ENCODE results near the gene MCFD2. TPM values are rescaled to one million over a fixed set of nuclear protein-coding genes. Genes with fewer than 3 reads are reported as not detected.

MCFD2 gene
- 10 to 100 TPM; 38.8 to 42.7 TPM for total RNA-seq

DNA sequence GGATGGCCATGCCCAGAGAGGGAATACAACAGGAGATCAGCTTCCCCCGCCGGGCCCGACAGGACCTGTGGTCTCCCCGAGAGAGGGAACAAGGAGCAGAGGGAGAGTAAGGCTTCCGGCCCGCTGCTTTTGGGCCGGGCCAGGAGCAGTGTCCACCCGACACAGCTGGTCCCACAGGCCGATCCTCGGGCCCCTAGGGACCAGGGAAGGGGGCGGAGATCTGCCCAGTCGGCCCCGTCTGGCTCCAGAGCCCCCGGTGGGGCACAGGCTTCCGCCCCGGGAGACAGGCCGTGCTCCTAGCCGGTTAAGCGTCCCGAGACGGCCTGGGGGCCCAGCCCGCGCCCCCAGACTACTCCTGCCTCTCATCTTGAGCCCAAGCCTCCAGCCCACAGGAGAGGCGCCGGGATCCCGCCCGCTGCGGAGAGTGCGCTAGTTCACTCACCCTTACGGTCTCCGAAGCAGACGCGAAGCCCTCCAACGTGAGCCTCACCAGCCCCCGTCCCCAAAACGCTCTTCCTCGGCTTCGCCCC is at the start of gene MCFD2:
Gene MCFD2 (minus strand): TSS at position 526 of the 530 bp plus-strand sequence. CDS start 6,635 bp downstream, outside the sequence.
- ChIA-PET CTCF (no interaction called here), POLR2A (interaction anchor here (0.5 kb wide), 1 partner anchor 288 kb away, joined by 4 read pairs; no protein-coding TSS in a partner anchor)

DNA sequence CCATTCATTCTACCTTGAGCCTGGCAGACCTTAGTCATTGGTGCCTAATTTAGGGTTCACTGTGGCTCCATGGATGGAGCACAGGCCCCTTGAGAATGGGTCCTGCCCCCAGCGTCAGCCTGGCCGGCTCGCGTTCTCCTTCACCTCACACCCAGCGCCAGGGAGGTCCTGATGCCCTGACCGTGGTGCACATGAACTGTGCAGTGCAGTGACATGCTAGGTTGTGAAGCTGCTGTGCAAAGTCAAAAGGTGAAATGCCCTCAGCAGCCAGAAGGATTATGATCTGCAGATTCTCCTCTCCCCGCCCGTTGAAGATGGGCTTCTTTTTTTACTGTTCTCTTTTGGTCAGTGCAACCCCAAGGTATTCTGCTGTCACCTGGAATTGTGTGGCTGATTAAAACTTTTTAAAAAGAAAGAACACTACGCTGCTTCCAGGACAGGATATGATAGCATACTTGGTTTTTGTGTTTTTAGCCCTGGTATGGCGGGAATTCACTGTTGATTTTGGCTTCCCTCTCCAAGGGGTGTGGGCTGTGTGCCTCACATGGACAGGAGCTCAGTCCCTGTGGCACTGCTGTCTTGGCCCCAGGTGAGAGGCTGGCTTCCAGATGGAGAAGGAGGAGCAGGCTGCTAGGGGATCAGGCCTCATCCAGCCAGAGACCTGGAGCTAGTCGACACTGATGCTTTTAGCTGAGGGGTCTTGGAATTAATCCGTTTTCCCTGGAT is 49.4 kb upstream of the MCFD2 start:
- CTCF ChIA-PET, result no interaction called here
- POLR2A ChIA-PET, result no interaction called here

DNA sequence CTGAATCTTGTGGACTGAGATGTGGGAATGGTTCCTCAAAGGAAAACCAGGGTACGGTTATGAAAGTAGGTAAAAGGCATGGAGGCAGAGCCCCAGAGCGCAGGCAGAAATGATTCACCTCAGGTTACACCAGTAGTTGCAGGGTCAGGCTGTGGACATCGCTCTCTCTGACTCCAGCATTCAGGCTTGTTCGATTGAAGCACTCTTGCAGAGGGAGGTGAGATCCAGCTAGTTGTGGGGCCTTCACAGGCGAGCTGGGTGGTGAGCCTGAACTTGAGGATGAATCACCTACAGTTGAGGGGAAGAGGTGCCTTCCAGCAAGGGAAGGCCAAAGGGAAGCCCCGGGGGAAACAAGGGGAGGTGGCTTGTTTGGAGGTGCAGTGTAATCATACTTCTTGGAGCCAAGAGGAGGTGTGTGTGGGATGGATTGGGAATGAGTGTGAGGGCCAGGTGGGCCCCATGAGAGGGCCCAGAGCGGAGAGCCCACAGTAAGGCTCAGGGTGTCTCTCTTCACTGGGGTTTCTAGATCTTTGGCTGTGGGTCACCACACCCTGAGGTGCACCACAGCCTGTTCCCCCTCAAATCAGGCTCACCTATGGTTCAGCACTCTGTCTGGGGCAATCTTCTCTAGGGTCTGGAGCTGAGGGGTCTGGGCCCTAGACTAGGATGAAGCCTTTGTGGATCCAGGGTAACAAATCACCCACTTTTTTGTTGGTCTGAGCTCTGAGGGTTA is 48.5 kb upstream of the MCFD2 start:
- CTCF ChIA-PET, result interaction anchor here (0.8 kb wide), 1 partner anchor 28 kb away, joined by 3 read pairs; no protein-coding TSS in a partner anchor
- POLR2A ChIA-PET, result no interaction called here

DNA sequence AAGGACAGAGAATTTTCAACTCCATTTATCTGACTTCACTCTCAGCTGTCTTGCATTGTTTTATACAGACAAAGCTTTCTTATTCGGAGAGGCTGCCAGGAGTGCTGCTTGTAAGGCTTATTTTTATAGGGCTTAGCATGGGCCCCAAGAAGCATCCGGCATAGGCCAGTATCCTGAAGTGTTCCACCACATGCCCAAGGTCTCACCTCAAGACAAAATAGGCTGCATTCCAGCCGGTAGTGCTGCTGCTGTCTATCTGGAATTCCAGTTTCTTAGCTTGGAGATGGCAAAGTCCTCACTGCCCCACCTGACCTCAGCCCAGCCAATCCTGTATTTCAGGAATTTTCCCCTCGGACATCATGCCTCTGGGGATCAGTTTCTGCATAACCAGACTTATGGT is 47.6 kb upstream of the MCFD2 start:
- ChIA-PET CTCF (interaction anchor here (0.8 kb wide), 1 partner anchor 27 kb away, joined by 3 read pairs; no protein-coding TSS in a partner anchor), POLR2A (interaction anchor here (0.8 kb wide), 1 partner anchor 47 kb away, joined by 3 read pairs; no protein-coding TSS in a partner anchor)

DNA sequence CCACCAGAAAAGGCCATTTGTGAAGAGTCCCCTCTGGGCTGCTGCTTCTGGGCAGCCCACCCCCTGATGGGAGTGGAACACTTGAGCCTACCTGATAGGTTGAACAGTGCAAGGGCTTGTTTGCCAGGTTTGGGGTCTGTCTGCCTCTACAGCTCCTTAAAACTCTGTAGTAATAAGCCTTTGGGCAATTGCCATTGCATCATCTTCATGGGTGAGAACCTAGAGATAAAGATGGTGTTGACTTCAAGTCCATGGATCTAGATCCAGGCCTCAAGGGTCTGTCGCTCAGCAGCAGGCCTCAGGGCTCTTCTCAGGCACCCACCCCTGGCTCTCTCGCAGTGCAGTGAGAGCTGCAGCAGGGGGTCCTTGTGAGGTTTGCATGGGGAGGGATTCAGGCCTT is 47.1 kb upstream of the MCFD2 start:
- ChIA-PET CTCF (no interaction called here), POLR2A (interaction anchor here (0.8 kb wide), 1 partner anchor 46 kb away, joined by 3 read pairs; no protein-coding TSS in a partner anchor)

DNA sequence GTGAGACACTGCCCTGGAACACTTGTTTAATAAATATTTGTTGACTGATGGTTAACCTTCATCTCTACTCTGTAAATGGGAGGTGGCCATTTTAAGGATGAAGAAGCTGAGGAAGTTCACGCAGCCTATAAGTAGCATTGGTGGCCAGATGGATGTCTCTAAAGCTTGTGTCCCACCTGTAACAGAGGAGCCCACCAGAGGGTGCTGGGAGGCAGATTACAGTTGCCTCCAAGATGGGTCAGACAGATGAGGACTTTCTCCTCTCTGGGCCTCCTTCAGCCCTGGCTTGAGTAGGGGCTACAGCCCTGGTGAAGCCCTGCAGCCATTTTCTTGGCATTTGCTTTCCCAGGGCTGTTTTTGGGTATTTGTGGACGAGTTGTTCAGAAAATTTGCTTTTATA is 45.0 kb upstream of the MCFD2 start:
- ChIA-PET CTCF (no interaction called here), POLR2A (no interaction called here)

DNA sequence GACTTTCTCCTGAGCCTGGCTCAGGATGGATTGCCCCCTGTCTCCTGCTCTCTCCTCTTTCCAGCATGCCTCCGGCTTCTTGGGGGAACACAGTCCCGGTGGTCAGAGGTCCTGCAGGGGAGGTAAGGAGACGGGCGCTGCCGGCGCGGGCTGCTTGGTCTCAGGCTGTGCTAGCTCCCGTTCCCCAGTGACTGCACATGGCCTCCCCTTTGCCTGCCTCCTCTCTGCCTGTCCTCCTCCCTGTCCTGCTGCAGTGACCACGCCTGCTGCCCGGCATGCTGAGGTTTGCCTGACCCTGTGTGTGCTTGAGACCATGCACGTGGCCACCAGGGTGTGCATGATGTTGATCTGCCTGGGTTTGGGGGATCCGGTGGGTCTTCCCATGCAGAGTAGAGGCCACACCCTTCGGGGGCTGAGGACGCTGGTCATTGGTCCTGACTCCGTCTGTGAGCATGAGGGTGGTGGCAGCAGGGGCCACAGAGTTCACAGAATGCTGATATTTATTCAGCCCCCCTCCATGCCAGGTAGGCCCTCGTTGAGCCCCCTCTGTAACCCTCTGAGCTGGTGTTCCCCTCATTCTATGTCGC is 42.9 kb upstream of the MCFD2 start:
- ChIA-PET CTCF (no interaction called here), POLR2A (no interaction called here)

DNA sequence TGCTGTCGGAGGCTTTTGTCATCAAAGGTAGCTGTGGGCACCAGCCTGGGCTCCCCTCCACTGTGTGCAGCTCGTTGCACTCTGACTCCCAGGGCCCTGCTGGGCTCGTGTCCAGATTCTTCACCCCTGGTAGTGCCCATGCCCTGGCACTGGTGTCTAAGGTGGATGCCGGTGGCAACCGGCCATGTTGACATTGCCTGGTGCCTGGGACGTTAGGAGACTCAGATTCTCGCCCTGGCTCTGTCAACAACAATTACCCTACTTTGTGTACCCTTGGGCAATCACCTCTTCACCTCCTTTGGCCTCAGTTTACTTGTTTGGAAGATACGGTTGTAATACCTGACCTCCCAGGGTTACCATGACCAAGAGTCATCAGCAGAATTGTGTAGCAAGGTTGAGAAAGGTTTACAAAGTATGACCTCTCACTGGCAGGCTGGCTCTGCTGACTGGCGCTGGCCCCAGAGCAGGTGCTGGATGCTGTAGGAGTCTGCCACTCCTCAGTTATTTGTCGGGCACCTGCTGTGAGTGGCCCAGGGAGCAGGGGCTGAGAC is 41.5 kb upstream of the MCFD2 start:
- ChIA-PET CTCF (no interaction called here), POLR2A (no interaction called here)

DNA sequence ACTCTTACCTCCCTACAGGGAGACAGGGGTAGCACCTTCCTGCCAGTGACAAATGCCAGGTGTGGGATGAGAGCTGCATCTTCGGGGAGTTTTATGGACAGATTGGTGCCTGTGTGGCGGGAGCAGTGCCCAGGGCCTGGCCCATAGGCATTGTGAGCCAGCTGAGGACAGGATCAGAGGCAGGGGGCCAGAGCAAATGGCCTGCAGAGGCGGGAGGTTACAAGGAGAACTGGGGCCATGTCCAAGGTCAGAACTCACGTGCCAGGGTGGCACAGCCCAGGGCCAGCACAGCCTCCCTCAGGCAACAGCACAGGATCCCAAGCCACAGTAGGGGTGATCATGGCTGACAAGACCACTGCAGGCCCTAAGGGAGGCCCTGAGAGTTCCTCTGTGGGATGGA is 40.2 kb upstream of the MCFD2 start:
- CTCF ChIA-PET, result no interaction called here

DNA sequence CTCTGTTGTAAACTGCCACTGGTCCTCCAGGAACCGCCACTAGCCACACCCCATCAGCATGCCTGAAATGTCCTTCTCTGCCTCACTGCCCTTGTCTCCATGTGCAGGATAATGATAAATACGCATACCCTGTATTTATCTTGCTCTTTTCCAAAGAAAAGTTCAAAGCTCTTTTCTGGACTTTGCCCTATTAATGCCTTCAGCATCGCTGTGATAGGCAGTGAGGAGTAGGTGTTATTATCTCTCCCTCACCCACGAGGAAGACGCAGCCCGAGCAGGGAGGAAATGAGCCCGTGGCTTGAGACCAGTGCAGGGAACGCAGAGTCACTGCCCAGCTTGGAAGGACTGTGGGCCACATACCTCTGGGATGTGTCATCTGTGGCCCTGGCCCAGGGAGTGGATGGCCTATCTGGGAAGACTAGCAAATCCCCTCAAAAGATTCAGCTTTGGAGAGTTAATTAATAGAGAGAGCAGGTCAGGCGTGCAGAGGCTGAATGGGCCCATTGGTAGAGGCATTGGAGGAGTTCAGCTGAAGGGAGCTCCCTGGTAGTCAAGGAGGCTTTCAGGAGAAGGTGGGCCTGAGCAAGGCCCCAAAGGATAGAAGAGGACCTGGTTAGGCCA is 39.5 kb upstream of the MCFD2 start:
- CTCF ChIA-PET, result no interaction called here
- POLR2A ChIA-PET, result no interaction called here

More for the DNA sequence above, 40.2 kb upstream of the MCFD2 start:
- POLR2A ChIA-PET, result no interaction called here

DNA sequence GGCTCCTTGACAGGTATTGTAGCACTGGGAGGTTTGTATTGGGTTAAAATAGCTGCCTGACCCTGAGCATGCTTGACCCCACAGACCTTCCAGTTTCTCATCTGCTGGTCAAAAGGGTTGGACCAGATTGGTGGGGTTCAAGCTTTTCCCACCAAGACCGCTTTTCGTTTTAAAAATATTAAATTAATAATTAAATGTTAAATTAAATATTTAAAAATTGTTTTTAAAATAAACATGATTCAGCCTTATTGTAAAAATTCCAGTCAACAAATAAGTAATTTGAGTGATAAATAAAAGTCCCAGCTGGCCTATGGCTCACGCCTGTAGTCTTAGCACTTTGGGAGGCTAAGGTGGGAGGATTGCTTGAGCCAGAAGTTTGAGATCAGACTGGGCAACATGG is 36.6 kb upstream of the MCFD2 start:
- POLR2A ChIA-PET, result interaction anchor here (0.5 kb wide), 1 partner anchor 116 kb away, joined by 5 read pairs; no protein-coding TSS in a partner anchor
- CTCF ChIA-PET, result no interaction called here

DNA sequence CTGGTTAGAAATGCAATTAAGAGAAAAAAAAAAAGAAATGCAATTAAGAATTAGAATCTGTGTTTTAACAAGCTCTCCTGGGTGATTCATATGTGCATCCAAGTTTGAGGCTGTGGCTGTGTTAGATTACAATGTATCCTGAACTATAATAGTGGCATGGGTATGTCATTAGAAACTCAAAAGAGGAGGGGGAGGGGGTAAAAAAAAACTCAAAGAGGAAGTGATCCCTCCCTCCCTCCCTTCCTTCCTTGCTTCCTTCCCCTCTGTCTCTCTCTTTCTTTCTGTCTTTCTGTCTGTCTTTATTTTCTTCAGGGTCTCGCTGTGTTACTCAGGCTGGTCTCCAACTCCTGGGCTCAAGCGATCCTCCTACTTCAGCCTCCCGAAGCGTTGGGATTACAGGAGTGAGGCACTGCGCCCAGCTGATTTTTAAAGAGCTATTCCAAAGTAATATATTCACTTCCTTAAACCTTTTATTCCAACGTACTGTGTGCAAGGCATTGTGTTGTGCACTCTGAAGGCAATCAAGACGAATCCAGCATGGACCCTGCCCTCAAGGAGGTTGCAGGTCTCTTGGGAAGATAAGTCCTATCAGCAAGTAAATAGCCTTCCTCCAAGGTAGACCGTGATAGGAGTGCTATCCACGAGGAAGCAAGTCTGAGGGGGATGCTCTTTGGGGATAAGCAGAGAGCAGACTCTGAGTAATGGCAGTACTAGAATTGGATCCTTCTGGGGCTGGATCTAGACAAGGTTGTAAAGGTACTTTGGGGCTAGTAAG is 35.9 kb upstream of the MCFD2 start:
- CTCF ChIA-PET, result no interaction called here
- POLR2A ChIA-PET, result interaction anchor here (0.5 to 0.6 kb wide), 2 partner anchors 117 to 450 kb away, joined by 5 to 11 read pairs; no protein-coding TSS in a partner anchor

DNA sequence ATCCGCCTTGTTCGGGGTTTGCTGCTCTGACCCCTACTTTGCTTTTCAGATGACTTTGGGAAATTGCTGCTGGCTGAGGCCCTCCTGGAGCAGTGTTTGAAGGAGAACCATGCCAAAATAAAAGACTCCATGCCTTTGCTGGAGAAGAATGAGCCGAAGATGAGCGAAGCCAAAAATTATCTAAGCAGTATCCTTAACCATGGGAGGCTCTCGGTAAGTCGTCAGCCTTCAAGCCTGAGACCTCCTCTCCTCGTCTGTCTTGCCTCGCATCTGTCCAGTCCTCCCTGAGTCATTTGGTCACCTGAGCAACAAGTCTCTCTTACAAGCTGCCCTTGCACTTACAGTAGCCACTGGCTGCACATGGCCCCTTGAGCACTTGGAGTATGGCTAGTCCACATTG is 34.7 kb upstream of the MCFD2 start:
- CTCF ChIA-PET, result no interaction called here
- POLR2A ChIA-PET, result no interaction called here

DNA sequence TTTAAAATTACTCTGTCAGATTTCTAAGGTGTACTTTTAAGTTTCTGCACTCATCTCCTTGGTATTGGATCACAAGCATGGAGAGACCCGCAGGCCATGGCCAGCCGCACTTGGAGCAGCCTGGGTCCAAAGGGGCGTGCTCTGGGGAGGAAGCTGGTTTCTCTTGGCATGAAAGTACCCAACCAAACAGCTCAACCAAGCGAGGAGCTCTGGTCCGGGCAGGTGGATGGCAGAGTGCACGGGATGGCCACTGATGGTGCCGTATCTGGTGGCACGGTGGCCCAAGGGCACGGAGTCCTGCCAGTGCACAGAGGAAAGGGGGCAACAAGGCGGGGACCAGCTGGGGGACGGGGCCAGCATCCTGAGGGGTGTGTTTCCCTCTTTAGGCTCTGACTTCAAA is 32.2 kb upstream of the MCFD2 start:
- POLR2A ChIA-PET, result no interaction called here
- CTCF ChIA-PET, result no interaction called here

DNA sequence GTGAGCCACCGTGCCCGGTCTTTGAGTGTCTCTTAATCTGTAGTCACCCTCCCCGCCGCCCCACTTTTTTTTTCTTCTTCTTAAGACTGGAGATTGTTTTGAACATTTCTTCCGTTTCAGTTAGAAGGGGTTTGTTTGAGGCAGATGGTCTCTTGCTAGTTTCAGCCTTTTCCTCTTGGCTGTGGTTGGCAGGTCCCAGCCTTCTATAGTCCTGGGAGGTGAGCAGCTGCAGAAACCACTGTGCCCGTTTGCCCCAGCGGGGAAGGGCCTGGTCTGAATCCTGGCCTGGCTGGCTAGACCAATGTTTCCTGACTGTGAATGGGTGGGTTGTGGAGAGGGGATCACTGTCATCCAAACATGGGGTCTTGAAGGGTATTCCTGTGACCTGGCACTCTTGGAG is 30.1 kb upstream of the MCFD2 start:
- CTCF ChIA-PET, result interaction anchor here (0.6 to 1.3 kb wide), 2 partner anchors 27 to 313 kb away, joined by 4 read pairs; no protein-coding TSS in a partner anchor
- POLR2A ChIA-PET, result no interaction called here

DNA sequence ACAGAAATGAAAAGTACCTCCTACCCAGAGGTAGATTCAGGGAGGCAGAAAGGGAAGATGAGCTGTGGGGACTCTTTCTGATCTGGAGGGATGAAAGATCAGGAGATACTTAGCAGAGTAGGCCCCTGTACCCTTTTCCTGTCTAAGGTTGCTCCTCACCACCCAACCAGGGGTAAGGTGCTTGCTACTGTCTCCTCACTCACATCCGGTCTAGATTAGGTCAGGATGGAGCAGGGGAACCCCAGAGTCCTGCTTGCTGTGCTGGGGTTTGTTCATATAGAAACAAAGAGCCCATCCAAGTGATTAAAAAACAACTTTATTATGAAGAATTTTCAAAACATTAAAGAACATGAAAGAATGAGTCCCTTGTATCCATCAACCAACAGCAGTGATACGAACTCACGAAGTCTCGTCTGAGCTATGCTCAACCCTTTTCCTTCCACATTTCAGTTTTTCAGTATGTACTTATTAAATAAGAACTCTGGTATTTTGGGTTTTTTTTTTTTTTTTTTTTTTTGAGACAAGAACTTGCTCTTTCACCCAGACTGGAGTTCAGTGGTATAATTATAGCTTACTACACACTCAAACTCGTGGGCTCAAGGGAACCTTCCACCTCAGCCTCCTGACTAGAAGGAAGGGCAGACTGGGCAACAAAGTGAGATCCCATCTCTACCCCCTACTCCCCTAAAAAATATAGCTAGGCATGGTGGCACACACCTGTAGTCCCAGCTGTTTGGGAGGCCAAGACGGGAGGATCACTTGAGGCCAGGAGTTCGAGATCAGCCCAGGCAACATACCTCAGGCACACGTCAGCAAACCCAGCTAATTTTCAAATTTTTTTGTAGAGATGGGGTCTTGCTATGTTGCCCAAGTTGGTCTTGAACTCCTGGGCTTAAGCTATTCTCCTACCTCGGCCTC is 28.5 kb upstream of the MCFD2 start:
- ChIA-PET POLR2A (interaction anchor here (0.6 to 1.4 kb wide), 6 partner anchors 28 to 924 kb away, joined by 3 to 6 read pairs (median 3); no protein-coding TSS in a partner anchor), CTCF (interaction anchor here (0.5 to 1.6 kb wide), 3 partner anchors 13 to 68 kb away, joined by 3 to 5 read pairs (median 5); no protein-coding TSS in a partner anchor)

DNA sequence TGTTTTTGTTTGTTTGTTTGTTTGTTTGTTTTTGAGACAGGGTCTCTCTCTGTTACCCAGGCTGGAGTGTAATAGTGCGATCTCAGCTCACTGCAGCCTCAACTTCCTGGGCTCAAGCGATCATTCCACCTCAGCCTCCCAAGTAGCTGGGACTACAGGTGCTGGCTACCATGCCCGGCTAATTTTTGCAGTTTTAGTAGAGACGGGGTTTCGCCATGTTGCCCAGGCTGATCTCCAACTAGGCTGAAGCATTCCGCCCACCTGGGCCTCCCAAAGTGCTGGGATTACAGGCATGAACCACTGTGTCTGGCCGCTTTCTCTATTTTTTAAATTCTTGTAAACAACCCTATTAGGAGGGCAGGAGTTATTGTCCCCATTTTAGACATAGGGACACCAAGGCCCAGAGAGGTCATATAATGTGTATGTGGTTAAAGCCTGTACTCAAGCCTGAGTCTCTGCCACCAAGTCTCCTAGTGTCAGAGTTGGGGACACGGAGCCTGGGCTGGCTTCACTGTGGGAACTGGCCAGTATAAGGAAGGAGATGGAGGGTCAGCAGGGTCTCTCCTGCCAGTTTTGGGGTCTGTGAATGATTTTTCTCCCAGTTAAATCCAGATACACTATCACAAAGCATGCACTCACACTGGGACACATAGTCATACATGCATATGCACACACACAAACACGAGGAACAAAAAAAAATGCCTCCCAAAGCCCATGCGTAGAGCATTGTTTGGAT is 27.5 kb upstream of the MCFD2 start:
- POLR2A ChIA-PET, result interaction anchor here (1.3 to 1.4 kb wide), 2 partner anchors 24 to 229 kb away, joined by 3 to 4 read pairs; no protein-coding TSS in a partner anchor
- CTCF ChIA-PET, result interaction anchor here (1.2 to 1.6 kb wide), 3 partner anchors 12 to 46 kb away, joined by 3 to 5 read pairs (median 5); no protein-coding TSS in a partner anchor

Measured in activated CD8-positive, alpha-beta memory T cell treated with anti-CD3 and anti-CD28 coated beads for 36 hours (primary cell).